K562 (cell line): ENCODE measurements around the gene AMBRA1. TPM values are rescaled to one million over a fixed set of nuclear protein-coding genes. Genes with fewer than 3 reads are reported as not detected.

Source experiments
- ARID1B ChIP-seq: fragments of 450-650 bp; IDR thresholded peaks from 2 replicates; pipeline ENCODE4 v1.6.1; 2016; ENCODE audit warnings: antibody characterized with exemption, mild to moderate bottlenecking, inconsistent platforms
- CBFA2T3 ChIP-seq: fragments of 450-650 bp; IDR thresholded peaks from 2 replicates; pipeline ENCODE4 v1.6.1; 2017
- CBX8 ChIP-seq: fragments of 200-600 bp; sonication (generic); IDR thresholded peaks from 2 replicates; pipeline ENCODE4 v1.6.1; 2012; ENCODE audit warnings: borderline replicate concordance, mixed run types, low read depth, mild to moderate bottlenecking, moderate library complexity, mixed read lengths, low read length, control low read depth, inconsistent platforms; ENCODE audit not compliant: poor library complexity, severe bottlenecking; ENCODE audit errors: extremely low read depth
- E2F6 ChIP-seq, 2 experiments: IDR thresholded peaks; 2 replicates each; pipeline ENCODE4 v1.6.1; 2011; ENCODE audit warnings: borderline replicate concordance in 1 of 2, control low read depth in 1 of 2, low read depth in 1 of 2, low read length in 1 of 2, mild to moderate bottlenecking in 1 of 2, mixed read lengths in 1 of 2, moderate library complexity in 1 of 2; ENCODE audit not compliant: insufficient read depth in 1 of 2, insufficient read length in 1 of 2, poor library complexity in 1 of 2, severe bottlenecking in 1 of 2; ENCODE audit errors: extremely low read depth in 1 of 2
- L3MBTL2 ChIP-seq: fragments of 450-650 bp; IDR thresholded peaks from 2 replicates; pipeline ENCODE4 v1.6.1; 2016; ENCODE audit warnings: mild to moderate bottlenecking, moderate library complexity
- MAX ChIP-seq: sonication (generic); formaldehyde crosslinking; IDR thresholded peaks from 2 replicates; pipeline ENCODE4 v1.9.0; 2022; ENCODE audit warnings: mild to moderate bottlenecking, missing genetic modification reagents
- MYC ChIP-seq, 2 experiments: fragments of 250-450 bp in 1 of 2; sonication (Bioruptor Pico) in 1 of 2; IDR thresholded peaks; 2 replicates each; pipeline versions ENCODE4 v1.5.1 to v1.6.1; 2012 to 2021; ENCODE audit warnings: low read depth in 2 of 2, borderline replicate concordance in 1 of 2, improper control_type of control experiment in 1 of 2, low read length in 1 of 2, mild to moderate bottlenecking in 1 of 2, moderate library complexity in 1 of 2
- NKRF ChIP-seq: fragments of 450-650 bp; IDR thresholded peaks from 2 replicates; pipeline ENCODE4 v1.6.1; 2016; ENCODE audit warnings: borderline replicate concordance
- NR4A1 ChIP-seq, 2 experiments: fragments of 250-450 bp in 1 of 2; fragments of 450-650 bp in 1 of 2; sonication (Bioruptor Pico) in 1 of 2; IDR thresholded peaks; 2 replicates each; pipeline versions ENCODE4 v1.4.0 to v1.6.1; 2016 to 2020; ENCODE audit warnings: mild to moderate bottlenecking in 2 of 2, missing compliant biosample characterization in 1 of 2, missing genetic modification characterization in 1 of 2, moderate library complexity in 1 of 2
- POLR2B ChIP-seq: fragments of 450-650 bp; IDR thresholded peaks from 2 replicates; pipeline ENCODE4 v1.6.1; 2018; ENCODE audit warnings: low read depth; ENCODE audit not compliant: partially characterized antibody
- SIRT6 ChIP-seq: IDR thresholded peaks from one replicate; pipeline ENCODE4 v1.6.1; 2012; ENCODE audit warnings: low read depth, mild to moderate bottlenecking, control low read depth, inconsistent platforms, low read length, moderate library complexity
- SIX5 ChIP-seq, 2 experiments: IDR thresholded peaks; 2 replicates each; pipeline ENCODE4 v1.6.1; 2011; ENCODE audit warnings: low read length in 2 of 2, borderline replicate concordance in 1 of 2, low read depth in 1 of 2, mild to moderate bottlenecking in 1 of 2, moderate library complexity in 1 of 2; ENCODE audit not compliant: insufficient read depth in 1 of 2
- SMARCE1 ChIP-seq: fragments of 450-650 bp; IDR thresholded peaks from 2 replicates; pipeline ENCODE4 v1.7.1; 2016; ENCODE audit warnings: mild to moderate bottlenecking
- TFAP4 ChIP-seq: sonication (generic); formaldehyde crosslinking; IDR thresholded peaks from 2 replicates; pipeline ENCODE4 v1.8.0; 2022; ENCODE audit warnings: missing genetic modification reagents, mild to moderate bottlenecking, moderate library complexity, borderline replicate concordance
- ZNF57 ChIP-seq: fragments of 450-650 bp; formaldehyde crosslinking; IDR thresholded peaks from 2 replicates; pipeline ENCODE4 v1.4.0; 2020; ENCODE audit warnings: mild to moderate bottlenecking, moderate library complexity
- ZNF717 ChIP-seq: fragments of 250-450 bp; sonication (Bioruptor Pico); IDR thresholded peaks from 2 replicates; pipeline ENCODE4 v1.5.0; 2021
- polyA plus RNA-seq, 8 experiments: library from polyadenylated mRNA; depleted of rRNA in 4 of 8; stranded (reverse) in 5 of 8; unstranded in 3 of 8; fragments of >200 nt; fragmentation: Nextera tagmentation in 2 of 8; fragmentation: Illumina TruSeq in 1 of 8; extraction: Ambion mirVana in 2 of 8; extraction: Trizol in 1 of 8; gene quantifications; 2 replicates each; pipeline versions ENCODE4 v1.2.1 to v1.2.3, GENCODE V29; 2011 to 2014; ENCODE audit warnings: inconsistent platforms in 1 of 8, missing spikeins in 1 of 8
- total RNA-seq, 7 experiments: library from RNA; depleted of rRNA in 6 of 7; stranded (reverse); fragments of >200 nt in 6 of 7; fragmentation: Illumina TruSeq in 2 of 7; extraction: Trizol in 2 of 7; gene quantifications; 2 replicates each; pipeline versions ENCODE4 v1.2.1 to v1.2.3, GENCODE V29; 2011 to 2021; ENCODE audit warnings: low replicate concordance in 1 of 7

AMBRA1 gene
- total and polyA plus RNA-seq, 9 of the 15 experiments (the other 6 are each of a cell fraction or from before 2014, with no cell fraction given) = 0.15 to 24.5 (median 13.0) TPM

GRCh38 chr11:46557684-46558151 lies 36.1 kb downstream of the AMBRA1 start (continued):
- TF ChIP-seq ZNF57 (CRISPR knock-in tag) (no peak), ARID1B (peak; percentile 57), ZNF717 (CRISPR knock-in tag) (no peak), NR4A1 (CRISPR knock-in tag; IDR thresholded peaks at IDR 0.05) (no peak), NR4A1 (tag; IDR thresholded peaks at IDR 0.05) (peak; percentile 36; the same call in 1 of the 2 replicates), SIRT6 (no peak), NKRF (peak; percentile 44; the same call in 1 of the 2 replicates), SIX5 (IDR thresholded peaks at IDR 0.05; ENCODE audit: borderline replicate concordance in 1 of 2, insufficient read depth in 1 of 2, low read depth in 1 of 2, low read length in 2 of 2) (no peak), MYC (IDR thresholded peaks at IDR 0.05; ENCODE audit: low read depth, low read length) (peak; percentile 91), MYC (CRISPR knock-in tag; IDR thresholded peaks at IDR 0.05; ENCODE audit: borderline replicate concordance, low read depth) (0 out of 2 replicates have a peak, but pooled peaks have one; percentile 36), L3MBTL2 (peak; percentile 81), CBFA2T3 (peak; percentile 62), POLR2B (no peak), E2F6 (IDR thresholded peaks at IDR 0.05; ENCODE audit: borderline replicate concordance in 1 of 2, extremely low read depth in 1 of 2, insufficient read depth in 1 of 2, insufficient read length in 1 of 2, low read depth in 1 of 2, low read length in 1 of 2, poor library complexity in 1 of 2, severe bottlenecking in 1 of 2) (peak in 1 of 2 experiments; percentile 19), CBX8 (no peak), TFAP4 (CRISPR knock-in tag) (peak; percentile 40; the same call in 1 of the 2 replicates), SMARCE1 (peak; percentile 51; the same call in 1 of the 2 replicates), MAX (peak; percentile 60)
